ENCODE results near the gene SLC22A5.

DNA sequence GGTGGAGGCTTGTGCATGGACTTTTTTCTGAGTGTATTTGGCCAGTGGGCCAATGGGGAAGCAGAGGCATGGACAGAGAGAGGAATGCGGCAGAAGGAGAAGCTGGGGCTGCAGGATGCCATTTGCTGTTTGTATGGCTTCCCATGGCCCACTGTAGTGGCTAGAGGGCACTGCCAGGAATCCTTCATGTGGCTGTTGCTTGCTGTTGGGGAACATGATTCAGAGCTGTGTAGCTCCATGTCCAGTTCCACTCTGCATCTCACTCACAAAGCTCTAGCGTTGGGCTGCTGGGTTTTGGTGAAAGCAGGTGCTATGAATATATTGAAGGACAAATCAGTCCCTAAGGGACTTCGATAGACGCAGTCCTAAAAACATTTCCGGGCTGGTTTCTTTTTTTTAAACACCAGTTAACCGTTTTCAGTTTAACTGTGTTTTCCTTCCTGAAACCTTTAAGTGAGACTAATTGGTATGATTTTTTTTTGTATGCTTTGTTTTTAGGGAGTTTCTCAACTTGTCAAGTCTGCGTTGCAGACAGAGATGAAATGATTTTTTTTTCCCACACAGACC is 51.3 kb downstream of the SLC22A5 start:
- no peak for TF ChIP-seq POLR2A (IDR thresholded peaks at IDR 0.05; ENCODE audit: low read length)
- TF ChIP-seq GATA1 (IDR thresholded peaks at IDR 0.05; ENCODE audit: low read depth, low read length): no peak

Data from erythroblast (primary cell).